HG03175 (cell line): ENCODE results near the gene WSCD1.

ENCODE experiments used
- ATAC-seq: cut with Tn5 transposase; IDR thresholded peaks from one replicate; pipeline ENCODE4 v1.9.1; 2021; ENCODE audit warnings: mild to moderate bottlenecking, moderate library complexity; ENCODE audit not compliant: unreplicated experiment

The WSCD1 gene

GRCh38 chr17:6147042-6147441, 76.9 kb downstream of the WSCD1 start:
- no peak for ATAC-seq

GRCh38 chr17:6153375-6153774, 83.2 kb downstream of the WSCD1 start:
- ATAC-seq, result no peak

- no peak for ATAC-seq
These were observed 87.5 kb downstream of the WSCD1 start for GRCh38 chr17:6157716-6158115.

- no peak for ATAC-seq
These were observed 89.5 kb downstream of the WSCD1 start for GRCh38 chr17:6159541-6160231.

GRCh38 chr17:6160232-6160555, 90.0 kb downstream of the WSCD1 start:
- no peak for ATAC-seq

- no peak for ATAC-seq
These were observed 91.0 kb downstream of the WSCD1 start for GRCh38 chr17:6160911-6161855.

- ATAC-seq, result no peak
These were observed 92.0 kb downstream of the WSCD1 start for GRCh38 chr17:6162216-6162615.

- no peak for ATAC-seq
These were observed 92.7 kb downstream of the WSCD1 start for GRCh38 chr17:6162892-6163291.

- no peak for ATAC-seq
These were observed 93.6 kb downstream of the WSCD1 start for GRCh38 chr17:6163612-6164333.

- ATAC-seq, result no peak
These were observed 94.8 kb downstream of the WSCD1 start for GRCh38 chr17:6164996-6165395.

GRCh38 chr17:6165806-6166205, 95.6 kb downstream of the WSCD1 start:
- no peak for ATAC-seq

GRCh38 chr17:6166492-6167179, 96.5 kb downstream of the WSCD1 start:
- ATAC-seq, result no peak

GRCh38 chr17:6168296-6168695, 98.1 kb downstream of the WSCD1 start:
- no peak for ATAC-seq

- no peak for ATAC-seq
These were observed 100.2 kb downstream of the WSCD1 start for GRCh38 chr17:6170349-6170748.

GRCh38 chr17:6172642-6173330, 102.6 kb downstream of the WSCD1 start:
- ATAC-seq, result no peak

- ATAC-seq, result no peak
These were observed 103.5 kb downstream of the WSCD1 start for GRCh38 chr17:6173653-6174052.
